ENCODE results near the gene HAUS7.

- TF ChIP-seq EZH2 (IDR thresholded peaks at IDR 0.05; ENCODE audit: low read depth) = no peak
- TF ChIP-seq, protein P1, sequence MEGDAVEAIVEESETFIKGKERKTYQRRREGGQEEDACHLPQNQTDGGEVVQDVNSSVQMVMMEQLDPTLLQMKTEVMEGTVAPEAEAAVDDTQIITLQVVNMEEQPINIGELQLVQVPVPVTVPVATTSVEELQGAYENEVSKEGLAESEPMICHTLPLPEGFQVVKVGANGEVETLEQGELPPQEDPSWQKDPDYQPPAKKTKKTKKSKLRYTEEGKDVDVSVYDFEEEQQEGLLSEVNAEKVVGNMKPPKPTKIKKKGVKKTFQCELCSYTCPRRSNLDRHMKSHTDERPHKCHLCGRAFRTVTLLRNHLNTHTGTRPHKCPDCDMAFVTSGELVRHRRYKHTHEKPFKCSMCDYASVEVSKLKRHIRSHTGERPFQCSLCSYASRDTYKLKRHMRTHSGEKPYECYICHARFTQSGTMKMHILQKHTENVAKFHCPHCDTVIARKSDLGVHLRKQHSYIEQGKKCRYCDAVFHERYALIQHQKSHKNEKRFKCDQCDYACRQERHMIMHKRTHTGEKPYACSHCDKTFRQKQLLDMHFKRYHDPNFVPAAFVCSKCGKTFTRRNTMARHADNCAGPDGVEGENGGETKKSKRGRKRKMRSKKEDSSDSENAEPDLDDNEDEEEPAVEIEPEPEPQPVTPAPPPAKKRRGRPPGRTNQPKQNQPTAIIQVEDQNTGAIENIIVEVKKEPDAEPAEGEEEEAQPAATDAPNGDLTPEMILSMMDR (conservative IDR thresholded peaks at IDR 0.05) = no peak
Observed at GRCh38 chrX:153478746-153479145, 8.4 kb upstream of the HAUS7 start.
